K562 (cell line): ENCODE results near the gene CAMK2D. TPM values are rescaled to one million over a fixed set of nuclear protein-coding genes. Genes with fewer than 3 reads are reported as not detected.

Source experiments
- CBX1 ChIP-seq: sonication (generic); IDR thresholded peaks from 2 replicates; pipeline ENCODE4 v1.6.1; 2016; ENCODE audit warnings: antibody characterized with exemption, low read depth, mild to moderate bottlenecking
- CHD7 ChIP-seq: fragments of 200-600 bp; sonication (generic); IDR thresholded peaks from one replicate; pipeline ENCODE4 v1.6.1; 2012; ENCODE audit warnings: mild to moderate bottlenecking, low read depth, low read length, inconsistent platforms
- E2F1 ChIP-seq: sonication (generic); formaldehyde crosslinking; IDR thresholded peaks from 2 replicates; pipeline ENCODE4 v1.8.1; 2023; ENCODE audit warnings: mild to moderate bottlenecking, missing genetic modification reagents, moderate library complexity
- PATZ1 ChIP-seq: fragments of 250-450 bp; sonication (Bioruptor Pico); IDR thresholded peaks from 2 replicates; pipeline ENCODE4 v1.5.0; 2020; ENCODE audit warnings: mild to moderate bottlenecking, borderline replicate concordance
- PHB ChIP-seq: fragments of 250-450 bp; sonication (Bioruptor Pico); IDR thresholded peaks from 2 replicates; pipeline ENCODE4 v1.5.0; 2021
- PHF8 ChIP-seq: fragments of 200-600 bp; sonication (generic); IDR thresholded peaks from 2 replicates; pipeline ENCODE4 v1.6.1; 2012; ENCODE audit warnings: mixed run types, mild to moderate bottlenecking, inconsistent platforms, low read length, moderate library complexity, borderline replicate concordance
- RBM34 ChIP-seq: fragments of 200-400 bp; formaldehyde crosslinking; IDR thresholded peaks from 2 replicates; pipeline ENCODE4 v1.6.1; 2018; ENCODE audit warnings: low read length, borderline replicate concordance; ENCODE audit not compliant: insufficient read depth
- SIX5 ChIP-seq, 2 experiments: IDR thresholded peaks; 2 replicates each; pipeline ENCODE4 v1.6.1; 2011; ENCODE audit warnings: low read length in 2 of 2, borderline replicate concordance in 1 of 2, low read depth in 1 of 2, mild to moderate bottlenecking in 1 of 2, moderate library complexity in 1 of 2; ENCODE audit not compliant: insufficient read depth in 1 of 2
- ZBTB26 ChIP-seq: fragments of 450-650 bp; formaldehyde crosslinking; IDR thresholded peaks from 2 replicates; pipeline ENCODE4 v1.4.0; 2022; ENCODE audit warnings: missing genetic modification characterization
- ZNF316 ChIP-seq: fragments of 450-650 bp; IDR thresholded peaks from 2 replicates; pipeline ENCODE4 v1.6.1; 2016
- polyA plus RNA-seq, 8 experiments: library from polyadenylated mRNA; depleted of rRNA in 4 of 8; stranded (reverse) in 5 of 8; unstranded in 3 of 8; fragments of >200 nt; fragmentation: Nextera tagmentation in 2 of 8; fragmentation: Illumina TruSeq in 1 of 8; extraction: Ambion mirVana in 2 of 8; extraction: Trizol in 1 of 8; gene quantifications; 2 replicates each; pipeline versions ENCODE4 v1.2.1 to v1.2.3, GENCODE V29; 2011 to 2014; ENCODE audit warnings: inconsistent platforms in 1 of 8, missing spikeins in 1 of 8
- total RNA-seq, 7 experiments: library from RNA; depleted of rRNA in 6 of 7; stranded (reverse); fragments of >200 nt in 6 of 7; fragmentation: Illumina TruSeq in 2 of 7; extraction: Trizol in 2 of 7; gene quantifications; 2 replicates each; pipeline versions ENCODE4 v1.2.1 to v1.2.3, GENCODE V29; 2011 to 2021; ENCODE audit warnings: low replicate concordance in 1 of 7
- TF ChIP-seq, protein P1 (sequence below): sonication (generic); formaldehyde crosslinking; IDR thresholded peaks from 2 replicates; pipeline ENCODE4 v1.8.0; 2022; ENCODE audit warnings: mild to moderate bottlenecking, missing genetic modification reagents

Gene CAMK2D
- total and polyA plus RNA-seq, 9 of the 15 experiments (the other 6 are each of a cell fraction or from before 2014, with no cell fraction given) = 0.01 to 0.33 (median 0.04) TPM; not detected in 2

- TF ChIP-seq CHD7 (no peak), PATZ1 (no peak), E2F1 (CRISPR knock-in tag) (no peak), PHB (CRISPR knock-in tag) (no peak), ZBTB26 (no peak), SIX5 (IDR thresholded peaks at IDR 0.05; ENCODE audit: borderline replicate concordance in 1 of 2, insufficient read depth in 1 of 2, low read depth in 1 of 2, low read length in 2 of 2) (no peak), ZNF316 (no peak), PHF8 (no peak), RBM34 (no peak), CBX1 (no peak)
- TF ChIP-seq, protein P1, sequence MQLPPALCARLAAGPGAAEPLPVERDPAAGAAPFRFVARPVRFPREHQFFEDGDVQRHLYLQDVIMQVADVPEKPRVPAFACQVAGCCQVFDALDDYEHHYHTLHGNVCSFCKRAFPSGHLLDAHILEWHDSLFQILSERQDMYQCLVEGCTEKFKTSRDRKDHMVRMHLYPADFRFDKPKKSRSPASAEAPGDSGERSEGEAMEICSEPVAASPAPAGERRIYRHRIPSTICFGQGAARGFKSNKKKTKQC = no peak
Observed at GRCh38 chr4:113768952-113769351, 7.4 kb upstream of the CAMK2D start (continued).
